SHP77 treated with DMSO at 0.1 percent for 48 hours (cell line): ENCODE data around the gene IFT57.
"Not testable (repeated sequence)": the region's sequence is repeated elsewhere in the genome, so short reads cannot be mapped to it uniquely, and the experiment has no call there.

Experiments
- DNase-seq: peaks from one replicate; lab custom pipeline; 2025; lab: John Stamatoyannopoulos, UW

Gene IFT57

GRCh38 chr3:108159105-108159504, 63.1 kb downstream of the IFT57 start:
- DNase-seq = no peak

GRCh38 chr3:108158251-108158650, 64.0 kb downstream of the IFT57 start:
- DNase-seq = no peak

GRCh38 chr3:108157273-108157672, 65.0 kb downstream of the IFT57 start:
- DNase-seq = no peak

GRCh38 chr3:108156312-108156853, 65.8 kb downstream of the IFT57 start:
- DNase-seq = no peak

- DNase-seq = not testable (repeated sequence)
These were observed 66.6 kb downstream of the IFT57 start for GRCh38 chr3:108155642-108156041.

GRCh38 chr3:108153451-108153981, 68.7 kb downstream of the IFT57 start:
- peak; percentile 40 for DNase-seq

GRCh38 chr3:108152274-108152673, 70.0 kb downstream of the IFT57 start:
- DNase-seq = no peak

- no peak for DNase-seq
These were observed 72.0 kb downstream of the IFT57 start for GRCh38 chr3:108150200-108150599.

GRCh38 chr3:108146139-108146538, 76.1 kb downstream of the IFT57 start:
- DNase-seq = no peak

GRCh38 chr3:108145578-108145977, 76.6 kb downstream of the IFT57 start:
- DNase-seq = no peak

- no peak for DNase-seq
These were observed 84.8 kb downstream of the IFT57 start for GRCh38 chr3:108137460-108137814.

- no peak for DNase-seq
These were observed 85.4 kb downstream of the IFT57 start for GRCh38 chr3:108136561-108137459.

- DNase-seq = no peak
These were observed 87.7 kb downstream of the IFT57 start for GRCh38 chr3:108134555-108134880.

- no peak for DNase-seq
These were observed 88.2 kb downstream of the IFT57 start for GRCh38 chr3:108133858-108134554.

- no peak for DNase-seq
These were observed 89.2 kb downstream of the IFT57 start for GRCh38 chr3:108133048-108133369.

GRCh38 chr3:108131475-108132134, 90.6 kb downstream of the IFT57 start:
- no peak for DNase-seq

- DNase-seq = no peak
These were observed 91.3 kb downstream of the IFT57 start for GRCh38 chr3:108130701-108131474.

- no peak for DNase-seq
These were observed 92.0 kb downstream of the IFT57 start for GRCh38 chr3:108130236-108130635.

- no peak for DNase-seq
These were observed 94.8 kb downstream of the IFT57 start for GRCh38 chr3:108127301-108127988.

- DNase-seq = no peak
These were observed 95.9 kb downstream of the IFT57 start for GRCh38 chr3:108126348-108126747.

GRCh38 chr3:108125550-108126071, 96.6 kb downstream of the IFT57 start:
- peak; percentile 49 for DNase-seq
